Urinary bladder (tissue), 4 donors: ENCODE measurements around the gene PDE2A. TPM values are rescaled to one million over a fixed set of nuclear protein-coding genes. Genes with fewer than 3 reads are reported as not detected.
"Not testable (repeated sequence)": the region's sequence is repeated elsewhere in the genome, so short reads cannot be mapped to it uniquely, and the experiment has no call there.

Experiments used
- DNase-seq: peaks from one replicate; pipeline ENCODE4 v3.0.0-alpha.2; 2015; ENCODE audit errors: extremely low spot score
- H3K27ac ChIP-seq: one replicate; pipeline ENCODE4 v1.5.1; 2013; ENCODE audit warnings: low read depth, mild to moderate bottlenecking, moderate library complexity
- H3K36me3 ChIP-seq: one replicate; pipeline ENCODE4 v1.6.1; 2013; ENCODE audit warnings: mild to moderate bottlenecking, moderate library complexity; ENCODE audit not compliant: insufficient read depth
- H3K4me1 ChIP-seq: one replicate; pipeline ENCODE4 v1.6.1; 2013; ENCODE audit warnings: mild to moderate bottlenecking, moderate library complexity; ENCODE audit not compliant: insufficient read depth
- H3K4me3 ChIP-seq: one replicate; pipeline ENCODE4 v1.5.1; 2013; ENCODE audit warnings: low read depth, low read length
- WGBS: extraction: QIAGEN DNeasy Blood & Tissue Kit; methylation state at CpG from one replicate; pipeline ENCODE4 v1.1.7; 2013; 5-methylcytosine and 5-hydroxymethylcytosine counted together
- polyA plus RNA-seq: library from polyadenylated mRNA; stranded (reverse); fragments of 200-250 nt; gene quantifications from one replicate; pipeline ENCODE4 v1.2.3, GENCODE V29; 2013
- total RNA-seq: library from RNA; depleted of rRNA; stranded (reverse); fragments of >200 nt; gene quantifications from one replicate; pipeline ENCODE4 v1.2.3, GENCODE V29; 2014
- donor health status: healthy with polysubstance abuse.
- donor health status: healthy.

Gene PDE2A
- total and polyA plus RNA-seq, 2 donors = 18.6 to 56.1 TPM

- not testable (repeated sequence) for H3K4me1 ChIP-seq, H3K27ac ChIP-seq, DNase-seq, H3K4me3 ChIP-seq, H3K36me3 ChIP-seq
- 89% methylated on average over 3 of the region's 3 CpGs for WGBS
Observed at GRCh38 chr11:72555014-72555522, 119.2 kb downstream of the PDE2A start.

GRCh38 chr11:72553706-72554105, 120.5 kb downstream of the PDE2A start:
- Histone ChIP-seq H3K4me1 (no peaks in the 10 kb centered on the region), H3K27ac (no peak overlapping the region), H3K36me3 (no peaks in the 10 kb centered on the region), H3K4me3 (no peak overlapping the region)
- no peak for DNase-seq
- WGBS = 63% methylated on average over 3 of the region's 3 CpGs

GRCh38 chr11:72552399-72552910, 121.8 kb downstream of the PDE2A start:
- H3K4me3 ChIP-seq = no peak overlapping the region
- no peak for DNase-seq
- H3K36me3 ChIP-seq = no peaks in the 10 kb centered on the region
- no peaks in the 10 kb centered on the region for H3K4me1 ChIP-seq
- no peak overlapping the region for H3K27ac ChIP-seq
- 85% methylated on average over 3 of the region's 3 CpGs for WGBS

- H3K4me3 ChIP-seq = no peak overlapping the region
- WGBS = 96% methylated on average over 5 of the region's 5 CpGs
- no peaks in the 10 kb centered on the region for H3K36me3 ChIP-seq
- H3K27ac ChIP-seq = no peak overlapping the region
- DNase-seq = no peak
- H3K4me1 ChIP-seq = no peaks in the 10 kb centered on the region
Observed at GRCh38 chr11:72551571-72551970, 122.7 kb downstream of the PDE2A start.

GRCh38 chr11:72548463-72548862, 125.8 kb downstream of the PDE2A start:
- no peak for DNase-seq
- 60% methylated on average over 6 of the region's 6 CpGs for WGBS
- Histone ChIP-seq H3K36me3 (no peaks in the 10 kb centered on the region), H3K27ac (no peak overlapping the region), H3K4me3 (no peak overlapping the region), H3K4me1 (no peaks in the 10 kb centered on the region)

GRCh38 chr11:72546866-72547265, 127.4 kb downstream of the PDE2A start:
- Histone ChIP-seq H3K36me3 (no peaks in the 10 kb centered on the region), H3K4me1 (no peaks in the 10 kb centered on the region), H3K4me3 (no peak overlapping the region), H3K27ac (no peak overlapping the region)
- WGBS = 51% methylated on average over 9 of the region's 9 CpGs
- DNase-seq = no peak

GRCh38 chr11:72544589-72544988, 129.6 kb downstream of the PDE2A start:
- no peak overlapping the region for H3K4me3 ChIP-seq
- no peak for DNase-seq
- H3K4me1 ChIP-seq = no peaks in the 10 kb centered on the region
- H3K36me3 ChIP-seq = no peaks in the 10 kb centered on the region
- 78% methylated on average over 4 of the region's 4 CpGs for WGBS
- H3K27ac ChIP-seq = no peak overlapping the region

- Histone ChIP-seq H3K36me3 (no peaks in the 10 kb centered on the region), H3K27ac (no peak overlapping the region), H3K4me3 (no peak overlapping the region), H3K4me1 (no peaks in the 10 kb centered on the region)
- 85% methylated on average over 6 of the region's 6 CpGs for WGBS
- no peak for DNase-seq
Observed at GRCh38 chr11:72543849-72544542, 130.2 kb downstream of the PDE2A start.

GRCh38 chr11:72541257-72541974, 132.8 kb downstream of the PDE2A start:
- H3K4me3 ChIP-seq = no peak overlapping the region
- no peak overlapping the region for H3K27ac ChIP-seq
- no peak for DNase-seq
- 90% methylated on average over 4 of the region's 4 CpGs for WGBS
- no peaks in the 10 kb centered on the region for H3K4me1 ChIP-seq
- H3K36me3 ChIP-seq = no peaks in the 10 kb centered on the region

- H3K36me3 ChIP-seq = no peaks in the 10 kb centered on the region
- no peak overlapping the region for H3K27ac ChIP-seq
- no peaks in the 10 kb centered on the region for H3K4me1 ChIP-seq
- 64% methylated on average over 2 of the region's 2 CpGs for WGBS
- no peak for DNase-seq
- H3K4me3 ChIP-seq = no peak overlapping the region
Observed at GRCh38 chr11:72537051-72537450, 137.2 kb downstream of the PDE2A start.

- no peak overlapping the region for H3K4me3 ChIP-seq
- no peaks in the 10 kb centered on the region for H3K36me3 ChIP-seq
- no peak for DNase-seq
- 49% methylated on average over 3 of the region's 3 CpGs for WGBS
- H3K4me1 ChIP-seq = no peaks in the 10 kb centered on the region
- H3K27ac ChIP-seq = no peak overlapping the region
Observed at GRCh38 chr11:72535194-72535547, 139.1 kb downstream of the PDE2A start.

- no peak overlapping the region for H3K27ac ChIP-seq
- no peak for DNase-seq
- H3K4me3 ChIP-seq = no peak overlapping the region
- no peaks in the 10 kb centered on the region for H3K36me3 ChIP-seq
- WGBS = 29% methylated on average over 3 of the region's 3 CpGs
- no peaks in the 10 kb centered on the region for H3K4me1 ChIP-seq
Observed at GRCh38 chr11:72534371-72535193, 139.6 kb downstream of the PDE2A start.

- no peak overlapping the region for H3K4me3 ChIP-seq
- 69% methylated on average over 3 of the region's 3 CpGs for WGBS
- no peak for DNase-seq
Observed at GRCh38 chr11:72529068-72529467, 145.2 kb downstream of the PDE2A start.

More at GRCh38 chr11:72529068-72529467, 145.2 kb downstream of the PDE2A start:
- H3K36me3 ChIP-seq = no peaks in the 10 kb centered on the region
- H3K27ac ChIP-seq = no peak overlapping the region
- H3K4me1 ChIP-seq = no peaks in the 10 kb centered on the region
